Mesenteric fat pad (tissue), 1 donor: Measurements from ENCODE around the gene CTXND1. TPM values are rescaled to one million over a fixed set of nuclear protein-coding genes. Genes with fewer than 3 reads are reported as not detected.

Experiments
- DNase-seq: peaks from one replicate; pipeline ENCODE4 v3.0.0-alpha.2; 2020; ENCODE audit warnings: low spot score
- total RNA-seq: library from RNA; stranded (reverse); fragmentation: NEBNext Ultra II Directional; extraction: Animal tissue kit (Norgen Biotek cat#: 25700); gene quantifications from one replicate; pipeline ENCODE4 v1.2.1, GENCODE V29; 2021
- donor health status: DM: yes; HTN: yes; CAD: no.

Gene CTXND1
- total RNA-seq, 1 donor from 2014 or later: not detected

- no peak for DNase-seq
These were observed 68.7 kb downstream of the CTXND1 start for GRCh38 chr15:80183306-80183705.

DNA sequence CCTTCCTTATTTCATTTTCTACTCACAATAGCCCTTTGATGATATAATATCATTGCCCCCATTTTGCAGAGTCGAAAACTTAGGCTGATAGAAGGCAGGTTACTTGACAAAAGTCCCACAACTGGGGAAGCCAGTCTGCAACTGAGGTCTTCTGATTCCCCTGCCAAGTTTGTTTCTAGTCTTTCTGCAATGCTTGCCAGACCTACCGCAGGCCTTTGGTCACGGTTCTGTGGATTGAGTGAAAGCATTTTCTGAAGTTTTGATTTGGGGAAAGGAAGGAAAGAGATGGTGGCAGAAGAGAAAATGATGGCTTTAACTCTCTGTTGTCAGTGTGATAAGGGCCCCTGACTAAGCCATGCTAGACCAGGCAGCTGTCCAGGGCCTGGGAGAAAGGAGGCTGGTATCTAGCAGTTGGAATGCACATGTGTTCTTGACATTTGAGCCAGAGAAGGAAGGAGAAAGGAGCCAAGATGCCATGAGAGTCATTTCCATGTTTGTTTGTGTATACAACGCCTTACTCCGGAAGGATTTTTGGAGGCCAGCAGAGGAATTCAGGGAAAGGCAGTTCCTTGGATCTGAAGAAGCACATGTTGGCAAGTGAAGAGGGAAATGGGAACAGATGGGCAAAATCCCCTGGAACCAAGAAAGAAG, 69.3 kb downstream of the CTXND1 start:
- DNase-seq: no peak

GRCh38 chr15:80180986-80181385, 71.0 kb downstream of the CTXND1 start:
- DNase-seq: no peak

GRCh38 chr15:80180468-80180867, 71.5 kb downstream of the CTXND1 start:
- DNase-seq: no peak

- no peak for DNase-seq
These were observed 72.1 kb downstream of the CTXND1 start for GRCh38 chr15:80179935-80180334.

DNA sequence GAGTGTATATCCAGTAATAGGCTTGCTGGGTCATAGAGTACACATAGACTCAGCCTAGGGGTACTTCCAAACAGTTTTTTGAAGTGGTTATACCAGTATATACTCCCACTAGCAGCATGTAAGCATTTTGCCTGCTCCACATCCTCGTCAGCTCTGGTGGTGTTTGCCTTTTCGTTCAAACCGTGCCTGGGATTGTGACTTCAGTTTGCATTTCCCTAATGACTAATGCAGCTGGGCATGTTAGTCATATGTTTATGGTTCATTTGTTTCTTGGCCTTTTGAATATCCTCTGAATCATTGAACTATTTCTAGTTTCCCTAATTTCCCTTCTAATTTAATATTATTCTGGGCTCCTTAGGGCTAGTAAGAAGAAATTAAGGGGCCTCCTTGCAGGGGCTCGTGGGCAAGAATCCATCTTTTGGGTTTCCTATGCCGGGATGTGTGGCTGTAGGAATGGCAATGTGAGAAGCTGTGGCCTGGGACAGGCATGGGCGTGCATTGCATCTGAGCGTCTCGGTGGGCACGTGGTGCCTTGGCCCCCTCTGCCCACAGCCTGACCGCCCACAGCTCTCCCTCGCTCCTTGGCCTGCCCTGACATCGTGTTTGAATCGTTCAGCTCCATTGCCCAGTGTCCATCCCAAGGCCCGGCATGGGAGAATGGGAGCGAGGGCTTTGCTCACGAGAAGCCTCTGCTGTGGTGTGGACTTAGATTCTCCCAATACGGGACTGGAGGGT, 72.8 kb downstream of the CTXND1 start:
- DNase-seq: no peak

DNA sequence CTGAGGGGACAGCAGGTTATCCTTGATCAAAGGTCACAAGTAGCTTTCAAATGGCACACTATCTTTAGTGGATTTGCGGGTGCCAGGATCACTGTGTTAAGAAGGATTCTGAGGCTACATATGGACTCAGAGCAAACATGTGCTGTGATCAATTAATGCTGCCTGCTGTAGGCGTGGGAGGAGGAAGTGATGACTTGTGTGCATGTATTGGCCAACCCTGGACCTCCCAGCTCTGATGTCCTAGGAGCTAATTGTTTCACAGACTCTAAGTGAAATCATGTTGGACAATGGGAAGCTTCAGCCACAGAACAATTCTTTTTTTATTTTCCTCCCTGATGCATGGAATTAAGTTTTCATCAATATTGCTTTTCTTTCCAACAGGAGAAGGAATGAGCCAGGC, 74.9 kb downstream of the CTXND1 start:
- no peak for DNase-seq

DNA sequence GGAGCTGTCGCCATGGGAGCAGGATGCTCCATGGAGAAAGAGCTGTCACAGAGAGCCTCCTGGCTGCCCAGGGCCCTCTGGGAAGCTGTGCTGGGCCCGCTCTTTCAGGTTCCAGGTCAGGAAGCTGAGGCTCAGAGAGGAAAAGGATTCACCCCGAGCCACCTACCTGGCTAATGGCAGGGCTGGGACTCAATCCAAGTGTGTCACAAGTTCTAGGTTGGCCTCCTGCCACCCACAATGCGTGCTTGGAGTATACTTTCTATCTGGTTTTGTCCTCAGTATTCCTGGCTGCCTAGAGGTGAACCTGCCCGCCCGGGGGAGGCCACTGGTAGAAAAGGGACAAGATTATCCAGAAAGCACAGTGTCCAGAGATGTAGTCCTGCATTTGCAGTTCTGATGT, 75.6 kb downstream of the CTXND1 start:
- no peak for DNase-seq

- DNase-seq: no peak
These were observed 76.6 kb downstream of the CTXND1 start for GRCh38 chr15:80175436-80175835.

GRCh38 chr15:80174017-80174746, 77.8 kb downstream of the CTXND1 start:
- no peak for DNase-seq

- DNase-seq: no peak
These were observed 78.8 kb downstream of the CTXND1 start for GRCh38 chr15:80173022-80173759.

- DNase-seq: no peak
These were observed 79.6 kb downstream of the CTXND1 start for GRCh38 chr15:80172401-80172800.

DNA sequence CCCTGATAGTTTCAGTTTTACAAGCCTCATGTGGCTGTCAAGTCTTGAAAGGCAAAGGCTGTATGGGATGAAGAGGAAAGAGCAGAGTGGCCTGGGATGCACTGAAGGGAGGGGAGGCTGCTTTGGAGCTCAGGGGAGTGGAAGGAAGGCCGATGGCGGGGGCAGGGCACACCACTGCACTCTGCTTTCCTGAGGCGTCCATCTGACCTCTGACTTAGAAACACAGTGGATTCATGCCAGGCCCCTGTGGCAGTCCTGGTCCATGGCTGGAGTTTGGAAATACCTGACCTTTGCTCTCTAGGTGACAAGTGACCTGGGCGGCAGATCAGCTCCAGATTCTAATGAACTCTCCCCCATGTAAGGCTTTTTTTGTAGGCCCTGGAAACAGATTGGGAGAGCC, 80.2 kb downstream of the CTXND1 start:
- DNase-seq: no peak

GRCh38 chr15:80170596-80170995, 81.4 kb downstream of the CTXND1 start:
- DNase-seq: no peak

DNA sequence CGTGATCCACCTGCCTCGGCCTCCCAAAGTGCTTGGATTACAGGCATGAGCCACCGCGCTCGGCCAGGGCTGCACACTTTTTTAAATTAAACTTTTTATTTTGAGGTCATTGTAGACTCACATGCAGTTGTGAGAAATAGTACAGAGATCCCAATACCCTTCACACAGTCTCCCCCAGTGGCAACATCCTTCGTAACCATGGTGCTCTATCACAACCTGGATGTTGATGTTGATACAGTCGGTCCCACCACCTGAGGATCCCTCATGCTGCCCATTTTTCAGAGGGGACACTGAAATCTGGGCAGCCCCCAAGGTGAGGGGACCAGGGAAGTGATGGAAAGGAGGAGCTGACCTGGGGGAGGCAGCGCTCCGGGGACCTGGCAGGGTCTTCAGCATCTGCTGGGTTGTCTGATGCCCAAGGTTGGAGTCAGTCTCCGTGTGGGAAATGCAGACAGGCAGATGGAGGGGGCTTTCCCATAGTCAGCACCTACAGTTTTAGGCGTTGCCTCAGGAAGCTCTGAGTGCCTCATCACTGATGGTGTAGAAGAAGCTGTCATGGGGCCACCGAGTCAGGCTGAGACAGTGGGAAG, 82.2 kb downstream of the CTXND1 start:
- peak; percentile 80 for DNase-seq

- DNase-seq: no peak
These were observed 83.6 kb downstream of the CTXND1 start for GRCh38 chr15:80168421-80168820.

DNA sequence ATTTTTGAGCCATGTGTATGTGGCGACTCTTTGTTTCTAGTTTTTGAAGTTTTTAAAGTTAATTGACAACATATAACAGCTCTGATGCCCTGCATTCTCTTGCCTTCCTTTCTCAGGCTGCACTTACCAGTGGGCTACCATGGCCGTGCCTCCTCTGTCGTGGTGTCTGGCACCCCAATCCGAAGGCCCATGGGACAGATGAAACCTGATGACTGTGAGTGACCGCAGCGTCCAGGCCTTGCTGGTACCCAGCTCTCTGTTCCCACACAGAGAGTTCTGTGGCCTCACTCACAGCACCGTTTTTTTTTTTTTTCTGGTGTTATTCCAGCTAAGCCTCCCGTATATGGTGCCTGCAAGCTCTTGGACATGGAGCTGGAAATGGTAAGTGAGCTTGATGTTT, 84.1 kb downstream of the CTXND1 start:
- DNase-seq: no peak

DNA sequence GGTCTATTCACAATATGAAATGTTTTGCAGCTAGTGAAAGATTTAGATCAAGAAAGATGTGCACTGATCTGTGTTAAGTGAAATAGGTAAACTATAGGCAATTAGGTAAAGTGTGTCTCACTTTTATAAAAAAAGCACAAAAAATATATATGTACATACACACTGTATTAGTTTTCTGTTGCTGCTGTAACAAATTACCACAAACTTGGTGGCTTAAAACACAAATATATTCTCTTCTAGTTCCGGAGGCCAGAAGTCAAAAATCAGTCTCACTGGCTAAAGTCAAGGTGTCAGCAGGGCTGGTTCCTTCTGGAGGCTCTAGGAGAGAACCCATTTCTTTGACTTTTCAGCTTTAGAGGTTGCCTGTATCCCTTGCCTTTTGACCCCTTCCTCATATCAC, 88.1 kb downstream of the CTXND1 start:
- DNase-seq: no peak

- no peak for DNase-seq
These were observed 88.8 kb downstream of the CTXND1 start for GRCh38 chr15:80163217-80163616.

- no peak for DNase-seq
These were observed 89.9 kb downstream of the CTXND1 start for GRCh38 chr15:80162059-80162554.

DNA sequence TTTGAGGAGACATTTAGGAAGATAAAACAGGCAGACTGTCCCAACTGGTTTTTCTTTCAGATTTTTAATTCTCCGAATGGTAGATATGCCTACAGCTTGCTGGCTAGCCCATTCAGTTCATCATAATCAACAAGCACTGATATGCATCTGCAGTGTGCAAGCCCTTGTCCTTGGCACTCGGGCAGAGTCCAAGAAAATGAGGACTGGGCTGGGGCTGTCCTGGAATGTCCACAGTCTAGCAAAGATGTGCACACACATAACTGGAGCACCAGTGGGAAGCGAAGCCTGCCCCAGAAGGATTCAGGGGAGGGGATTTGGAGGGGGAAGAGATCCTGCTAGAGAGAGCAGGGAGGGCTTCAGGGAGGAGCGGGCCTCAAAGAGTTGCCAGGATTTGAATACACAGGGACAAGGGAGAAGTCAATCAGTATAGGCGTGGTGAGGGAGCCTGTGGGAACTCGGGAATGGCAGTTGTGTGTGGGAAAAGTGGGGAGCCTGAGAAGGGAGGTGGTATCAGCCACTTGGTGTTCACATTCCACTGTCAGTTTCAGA, 90.5 kb downstream of the CTXND1 start:
- no peak for DNase-seq
